Effector CD4-positive, alpha-beta T cell (primary cell): Measurements from ENCODE around the gene SMIM26.
"Not testable (repeated sequence)": the region's sequence is repeated elsewhere in the genome, so short reads cannot be mapped to it uniquely, and the experiment has no call there.

ENCODE experiments used
- DNase-seq: peaks from one replicate; pipeline ENCODE4 v3.0.0-alpha.2; 2020
- total RNA-seq: gene quantifications from one replicate; lab custom pipeline; 2026; lab: John Stamatoyannopoulos, UW

The SMIM26 gene
- 8.3 reads per million, percentile 28 among the genes with 10 or more reads in this experiment for total RNA-seq

GRCh38 chr20:18566892-18567738 lies at the start of gene SMIM26:
SMIM26 (plus strand) TSS chr20:18567432; CDS start chr20:18567479, 47 bp downstream.
- peak; percentile 87 for DNase-seq

- not testable (repeated sequence) for DNase-seq
Observed at GRCh38 chr20:18522066-18522465, 45.2 kb upstream of the SMIM26 start.

GRCh38 chr20:18523066-18523465 lies 44.2 kb upstream of the SMIM26 start:
- DNase-seq = no peak

- DNase-seq = no peak
Observed at GRCh38 chr20:18524646-18525045, 42.6 kb upstream of the SMIM26 start.

- DNase-seq = not testable (repeated sequence)
Observed at GRCh38 chr20:18526761-18527160, 40.5 kb upstream of the SMIM26 start.

GRCh38 chr20:18527339-18527738 lies 39.9 kb upstream of the SMIM26 start:
- DNase-seq = no peak

GRCh38 chr20:18527836-18528235 lies 39.4 kb upstream of the SMIM26 start:
- DNase-seq = no peak

- no peak for DNase-seq
Observed at GRCh38 chr20:18529041-18529440, 38.2 kb upstream of the SMIM26 start.

- no peak for DNase-seq
Observed at GRCh38 chr20:18532626-18533025, 34.6 kb upstream of the SMIM26 start.

- DNase-seq = no peak
Observed at GRCh38 chr20:18533491-18533890, 33.7 kb upstream of the SMIM26 start.

- no peak for DNase-seq
Observed at GRCh38 chr20:18533978-18534644, 33.1 kb upstream of the SMIM26 start.

GRCh38 chr20:18537651-18538050 lies 29.6 kb upstream of the SMIM26 start:
- no peak for DNase-seq

GRCh38 chr20:18541741-18542140 lies 25.5 kb upstream of the SMIM26 start:
- DNase-seq = no peak

- no peak for DNase-seq
Observed at GRCh38 chr20:18543216-18543615, 24.0 kb upstream of the SMIM26 start.

GRCh38 chr20:18543932-18544331 lies 23.3 kb upstream of the SMIM26 start:
- no peak for DNase-seq

- no peak for DNase-seq
Observed at GRCh38 chr20:18545566-18545965, 21.7 kb upstream of the SMIM26 start.

- DNase-seq = no peak
Observed at GRCh38 chr20:18548465-18548864, 18.8 kb upstream of the SMIM26 start.

GRCh38 chr20:18553746-18554145 lies 13.5 kb upstream of the SMIM26 start:
- no peak for DNase-seq

GRCh38 chr20:18567739-18568091 lies 483 bp downstream of the SMIM26 start:
- DNase-seq = no peak

GRCh38 chr20:18571009-18571408 lies 3.8 kb downstream of the SMIM26 start:
- DNase-seq = no peak

- no peak for DNase-seq
Observed at GRCh38 chr20:18571578-18571977, 4.3 kb downstream of the SMIM26 start.

- no peak for DNase-seq
Observed at GRCh38 chr20:18577942-18578341, 10.7 kb downstream of the SMIM26 start.

- DNase-seq = no peak
Observed at GRCh38 chr20:18578581-18578980, 11.3 kb downstream of the SMIM26 start.

- no peak for DNase-seq
Observed at GRCh38 chr20:18580012-18580411, 12.8 kb downstream of the SMIM26 start.
